ENCODE measurements around the gene MRO.

The MRO gene

DNA sequence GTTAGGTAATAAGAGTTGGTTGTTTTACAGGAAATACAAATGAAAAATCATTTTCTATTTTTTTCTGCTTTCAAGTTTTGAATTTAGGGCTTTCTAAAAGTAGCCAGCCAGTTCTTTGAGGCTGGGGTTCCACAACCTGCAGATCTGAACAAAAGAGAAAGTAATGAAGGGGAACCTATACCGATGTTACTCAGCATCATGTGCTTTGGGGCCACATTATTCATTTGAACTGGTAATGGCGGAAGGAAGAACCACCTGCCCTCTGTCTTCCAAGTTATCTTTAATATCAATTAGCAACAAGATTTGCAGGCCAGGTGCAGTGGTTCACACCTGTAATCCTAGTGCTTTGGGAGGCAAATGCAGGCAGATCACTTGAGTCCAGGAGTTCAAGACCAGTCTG lies 12.9 kb upstream of the MRO start:
- no peak for DNase-seq

DNA sequence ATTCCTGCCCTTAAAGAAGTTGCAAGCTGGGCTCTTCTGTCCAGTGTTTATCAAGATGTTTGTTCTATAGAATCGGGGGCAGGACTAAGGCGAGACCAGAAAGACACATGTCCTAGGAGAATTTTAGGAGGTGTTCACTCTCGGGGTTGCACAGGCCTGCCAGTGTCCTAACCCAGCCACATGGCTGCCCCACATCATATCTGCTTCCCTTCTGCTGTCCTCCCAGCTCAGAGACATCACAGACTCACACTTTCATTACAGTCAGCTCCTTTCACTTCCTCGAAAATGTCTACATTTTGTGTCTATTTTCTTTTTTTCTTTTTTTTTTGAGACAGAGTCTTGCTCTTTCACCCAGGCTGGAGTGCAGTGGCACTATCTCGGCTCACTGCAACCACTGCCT lies 10.7 kb upstream of the MRO start:
- DNase-seq: no peak

DNA sequence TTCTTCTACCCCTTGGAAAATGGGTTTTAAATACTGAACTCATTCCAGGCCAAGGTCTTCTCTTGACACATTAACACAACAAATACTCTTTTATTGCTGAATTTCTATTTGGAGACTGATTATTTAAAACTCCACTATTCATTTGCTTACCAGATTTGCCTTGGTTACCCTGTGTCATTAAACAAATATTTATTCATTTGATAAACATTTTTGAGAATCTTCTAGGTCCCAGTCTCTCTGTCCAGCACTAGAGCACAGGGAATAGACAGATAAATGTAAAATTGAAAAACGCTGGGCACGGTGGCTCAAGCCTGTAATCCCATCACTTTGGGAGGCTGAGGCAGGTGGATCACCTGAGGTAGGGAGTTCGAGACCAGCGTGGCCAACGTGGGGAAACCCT lies 9.8 kb upstream of the MRO start:
- DNase-seq: no peak

GRCh38 chr18:50826027-50826426 lies 6.2 kb upstream of the MRO start:
- no peak for DNase-seq

GRCh38 chr18:50825621-50826020 lies 5.8 kb upstream of the MRO start:
- DNase-seq: no peak

GRCh38 chr18:50822756-50823155 lies 2.9 kb upstream of the MRO start:
- no peak for DNase-seq

GRCh38 chr18:50820901-50821520 lies 1.2 kb upstream of the MRO start:
- no peak for DNase-seq

- DNase-seq: no peak
Measured at GRCh38 chr18:50819027-50819727, 639 bp downstream of the MRO start.

- DNase-seq: no peak
Measured at GRCh38 chr18:50816419-50817166, 3.2 kb downstream of the MRO start.

GRCh38 chr18:50814395-50814794 lies 5.4 kb downstream of the MRO start:
- DNase-seq: no peak

DNA sequence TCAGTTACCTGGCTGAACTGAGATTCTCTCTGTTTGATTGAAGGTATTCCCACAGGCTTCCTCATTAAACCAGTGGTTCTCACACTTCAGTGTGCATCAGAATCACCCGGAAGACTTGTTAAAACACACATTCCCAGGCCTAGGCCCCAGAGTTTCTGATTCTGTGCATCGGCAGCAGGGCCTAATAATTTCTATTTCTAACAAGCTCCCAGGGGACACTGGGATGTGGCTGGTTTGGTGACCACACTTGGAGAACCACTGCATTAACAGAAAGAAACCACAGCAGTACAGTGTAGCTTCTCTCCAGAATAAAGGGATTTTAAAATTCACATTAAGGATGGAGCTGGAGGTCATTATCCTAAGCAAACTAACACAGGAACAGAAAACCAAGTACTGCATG lies 6.5 kb downstream of the MRO start:
- no peak for DNase-seq

- no peak for DNase-seq
Measured at GRCh38 chr18:50812834-50813233, 7.0 kb downstream of the MRO start.

GRCh38 chr18:50807176-50807575 lies 12.6 kb downstream of the MRO start:
- no peak for DNase-seq

DNA sequence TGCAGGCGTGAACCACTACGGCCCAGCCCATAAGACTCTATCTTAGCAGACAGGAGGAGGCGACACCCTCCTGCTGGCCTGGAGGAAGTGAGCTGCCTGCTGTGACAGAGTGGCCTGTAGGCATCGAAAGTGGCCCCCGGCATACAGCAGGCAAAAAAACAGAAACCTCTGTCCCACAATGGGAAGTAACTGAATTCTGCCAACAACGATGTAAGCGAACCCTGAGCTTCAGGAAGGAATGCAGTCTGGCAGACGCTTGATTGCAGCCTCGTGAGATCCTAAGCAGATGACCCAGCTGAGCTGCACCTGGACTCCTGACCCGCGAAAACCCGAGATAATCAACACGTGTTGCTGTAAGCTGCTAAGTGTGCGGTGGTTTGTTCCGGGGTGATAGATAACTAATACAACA lies 13.6 kb downstream of the MRO start:
- no peak for DNase-seq

DNA sequence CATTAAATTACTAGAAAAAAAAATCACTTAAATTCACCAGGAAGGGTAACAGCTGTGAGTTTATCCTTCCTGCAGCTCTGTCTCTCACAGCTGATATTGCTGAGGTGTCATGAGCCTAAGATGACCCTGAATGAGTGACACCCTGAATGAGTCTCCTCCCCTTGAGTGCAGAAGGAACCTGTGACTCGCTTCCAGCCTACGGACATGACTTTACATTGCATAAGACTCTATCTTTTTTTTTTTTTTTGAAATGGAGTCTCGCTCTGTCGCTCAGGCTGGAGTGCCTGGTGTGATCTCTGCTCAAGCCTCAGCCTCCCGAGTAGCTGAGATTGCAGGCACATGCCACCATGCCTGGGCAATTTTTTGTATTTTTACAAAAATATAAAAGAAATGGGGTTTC lies 14.1 kb downstream of the MRO start:
- no peak for DNase-seq

- DNase-seq: no peak
Measured at GRCh38 chr18:50803592-50803991, 16.2 kb downstream of the MRO start.

GRCh38 chr18:50802141-50802540 lies 17.7 kb downstream of the MRO start:
- no peak for DNase-seq

- DNase-seq: no peak
Measured at GRCh38 chr18:50797142-50797541, 22.7 kb downstream of the MRO start.

DNA sequence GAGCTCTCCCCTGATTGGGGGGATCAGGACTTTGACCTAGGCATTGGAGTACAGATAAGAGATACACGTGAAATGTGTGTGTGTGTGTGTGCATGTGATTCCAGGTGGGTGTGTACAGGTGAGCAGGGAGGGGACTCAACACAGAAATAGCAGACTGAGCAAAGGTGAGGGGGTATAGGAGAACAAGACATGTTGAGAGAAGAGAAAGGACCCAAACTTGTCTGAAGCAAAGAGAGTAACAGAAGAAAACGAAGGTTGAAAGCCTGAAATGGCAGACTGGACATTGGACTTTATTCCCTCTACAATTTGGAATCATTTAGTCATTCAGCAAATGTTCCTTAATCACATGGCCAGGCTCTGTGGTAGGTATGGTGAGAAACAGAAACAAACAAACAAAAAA lies 23.3 kb downstream of the MRO start:
- no peak for DNase-seq

DNA sequence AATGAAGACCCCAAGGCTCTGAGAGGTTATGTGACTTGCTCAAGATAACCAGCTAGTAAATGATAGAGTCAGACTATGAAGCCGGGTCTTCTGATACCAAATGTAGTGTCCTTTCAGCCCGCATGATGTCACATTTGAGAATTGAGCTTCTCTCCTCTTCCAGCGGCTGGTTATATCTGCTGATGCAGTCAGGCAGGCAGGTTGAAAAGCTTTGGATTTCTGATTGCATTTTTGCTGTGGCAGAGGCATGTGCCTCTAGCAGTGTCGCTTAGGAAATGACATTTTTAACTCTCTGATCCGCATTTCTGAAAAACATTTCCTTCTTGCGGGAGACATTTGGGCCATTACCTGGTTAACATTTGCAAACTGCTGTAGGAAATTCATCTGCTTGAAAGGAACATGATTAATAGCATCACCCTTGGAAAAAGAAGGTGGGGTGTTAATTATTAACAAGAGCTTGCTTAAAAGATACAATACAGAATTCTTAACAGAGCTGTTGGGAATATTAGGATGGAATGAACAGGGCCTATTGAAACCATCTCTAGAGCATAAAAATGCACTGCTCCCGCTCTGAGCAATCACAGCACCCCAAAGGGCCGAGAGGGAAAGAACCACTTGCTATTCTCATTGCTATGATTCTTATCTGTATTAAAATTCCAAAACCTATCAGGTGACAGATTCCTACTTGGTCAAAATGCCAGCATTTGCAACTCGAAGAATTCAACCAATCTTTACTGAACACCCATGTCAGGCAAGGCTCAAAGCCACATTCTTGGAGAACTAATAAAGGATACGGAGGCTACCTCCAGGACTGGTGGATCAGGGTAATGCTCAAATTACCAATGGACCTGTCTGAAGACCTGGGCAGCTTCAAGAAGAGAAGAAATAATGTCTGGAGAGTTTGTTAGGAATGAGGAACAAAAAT lies 25.9 kb downstream of the MRO start:
- DNase-seq: no peak

DNA sequence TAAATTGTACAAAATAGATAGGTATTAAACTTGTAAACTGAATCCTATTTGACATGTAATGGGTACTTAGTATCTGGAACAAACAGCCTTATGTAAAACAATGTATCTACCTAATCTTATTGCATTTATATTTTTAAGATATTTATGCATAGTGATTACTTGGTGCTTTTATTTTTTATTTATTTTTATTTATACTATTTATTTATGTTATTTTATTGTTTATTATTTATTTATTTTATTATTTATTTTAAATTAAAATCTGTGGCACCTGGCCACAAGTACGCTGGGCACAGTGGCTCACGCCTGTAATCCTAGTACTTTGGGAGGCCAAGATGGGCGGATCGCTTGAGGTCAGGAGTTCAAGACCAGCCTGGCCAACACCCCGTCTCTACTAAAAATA lies 26.9 kb downstream of the MRO start:
- DNase-seq: no peak

- DNase-seq: no peak
Measured at GRCh38 chr18:50791599-50792438, 28.0 kb downstream of the MRO start.

Data from NCI-H226 (cell line).